Measurements from ENCODE around the gene MAML3. TPM values are rescaled to one million over a fixed set of nuclear protein-coding genes. Genes with fewer than 3 reads are reported as not detected.
A peak's percentile ranks its signal among the peaks of the same experiment; 100 is the strongest.

MAML3 gene
- total RNA-seq, 1 donor from 2014 or later: 8.0 TPM

- Mint-ChIP-seq H3K4me3 (ENCODE audit: unreplicated experiment) (peak overlapping the region; percentile 96), H3K36me3 (ENCODE audit: unreplicated experiment) (no peaks in the 10 kb centered on the region), H3K4me1 (ENCODE audit: unreplicated experiment) (peaks cover 13% of the 10 kb centered on the region), H3K9me3 (ENCODE audit: unreplicated experiment) (no peaks in the 10 kb centered on the region), H3K27ac (ENCODE audit: unreplicated experiment) (peak overlapping the region; percentile 78), H3K27me3 (ENCODE audit: unreplicated experiment) (no peaks in the 10 kb centered on the region)
- peak; percentile 42 for TF ChIP-seq CTCF (IDR thresholded peaks at IDR 0.05)
- peak; percentile 85 for DNase-seq (ENCODE audit: extremely low spot score, unreplicated experiment)
Measured at GRCh38 chr4:140152013-140152703, 1.8 kb downstream of the MAML3 start.

- Mint-ChIP-seq H3K4me3 (ENCODE audit: unreplicated experiment) (peak overlapping the region; percentile 96), H3K4me1 (ENCODE audit: unreplicated experiment) (peaks cover 13% of the 10 kb centered on the region), H3K27me3 (ENCODE audit: unreplicated experiment) (no peaks in the 10 kb centered on the region), H3K9me3 (ENCODE audit: unreplicated experiment) (no peaks in the 10 kb centered on the region), H3K36me3 (ENCODE audit: unreplicated experiment) (no peaks in the 10 kb centered on the region), H3K27ac (ENCODE audit: unreplicated experiment) (peak overlapping the region; percentile 78)
- no peak for TF ChIP-seq CTCF (IDR thresholded peaks at IDR 0.05)
- DNase-seq (ENCODE audit: extremely low spot score, unreplicated experiment): peak; percentile 85
Measured at GRCh38 chr4:140151699-140152012, 2.3 kb downstream of the MAML3 start.

- H3K4me1 Mint-ChIP-seq (ENCODE audit: unreplicated experiment): peaks cover 13% of the 10 kb centered on the region
- peak overlapping the region; percentile 94 for H3K27ac Mint-ChIP-seq (ENCODE audit: unreplicated experiment)
- H3K36me3 Mint-ChIP-seq (ENCODE audit: unreplicated experiment): no peaks in the 10 kb centered on the region
- H3K27me3 Mint-ChIP-seq (ENCODE audit: unreplicated experiment): no peaks in the 10 kb centered on the region
- H3K9me3 Mint-ChIP-seq (ENCODE audit: unreplicated experiment): no peaks in the 10 kb centered on the region
- peak overlapping the region; percentile 96 for H3K4me3 Mint-ChIP-seq (ENCODE audit: unreplicated experiment)
- peak; percentile 92 for DNase-seq (ENCODE audit: extremely low spot score, unreplicated experiment)
- no peak for TF ChIP-seq CTCF (IDR thresholded peaks at IDR 0.05)
Measured at GRCh38 chr4:140150886-140151698, 2.9 kb downstream of the MAML3 start.

- no peak for TF ChIP-seq CTCF (IDR thresholded peaks at IDR 0.05)
Measured at GRCh38 chr4:140150636-140150885, 3.4 kb downstream of the MAML3 start.

GRCh38 chr4:140149846-140150635 lies 3.9 kb downstream of the MAML3 start:
- peak; percentile 5 for TF ChIP-seq CTCF (IDR thresholded peaks at IDR 0.05)
- Mint-ChIP-seq H3K27ac (ENCODE audit: unreplicated experiment) (peak overlapping the region; percentile 94), H3K9me3 (ENCODE audit: unreplicated experiment) (no peaks in the 10 kb centered on the region), H3K4me3 (ENCODE audit: unreplicated experiment) (peak overlapping the region; percentile 96), H3K36me3 (ENCODE audit: unreplicated experiment) (no peaks in the 10 kb centered on the region), H3K27me3 (ENCODE audit: unreplicated experiment) (no peaks in the 10 kb centered on the region), H3K4me1 (ENCODE audit: unreplicated experiment) (peaks cover 13% of the 10 kb centered on the region)
- DNase-seq (ENCODE audit: extremely low spot score, unreplicated experiment): peak; percentile 85

More at GRCh38 chr4:140150636-140150885, 3.4 kb downstream of the MAML3 start:
- DNase-seq (ENCODE audit: extremely low spot score, unreplicated experiment): no peak
- H3K36me3 Mint-ChIP-seq (ENCODE audit: unreplicated experiment): no peaks in the 10 kb centered on the region
- peaks cover 13% of the 10 kb centered on the region for H3K4me1 Mint-ChIP-seq (ENCODE audit: unreplicated experiment)
- peak overlapping the region; percentile 94 for H3K27ac Mint-ChIP-seq (ENCODE audit: unreplicated experiment)
- no peaks in the 10 kb centered on the region for H3K27me3 Mint-ChIP-seq (ENCODE audit: unreplicated experiment)
- peak overlapping the region; percentile 96 for H3K4me3 Mint-ChIP-seq (ENCODE audit: unreplicated experiment)
- no peaks in the 10 kb centered on the region for H3K9me3 Mint-ChIP-seq (ENCODE audit: unreplicated experiment)
